Small intestine (tissue), 7 donors: ENCODE measurements around the gene LRRC53. TPM values are rescaled to one million over a fixed set of nuclear protein-coding genes. Genes with fewer than 3 reads are reported as not detected.

Experiments
- DNase-seq, 2 donors: peaks; one replicate each; pipeline versions ENCODE4 v3.0.0 to v3.0.0-alpha.2; 2013
- FAIRE-seq: peaks from 2 replicates; lab custom pipeline; 2012; peaks lifted over from hg19 to GRCh38; lab: Jason Lieb, UNC
- H3K27ac ChIP-seq, 3 donors: one replicate each; pipeline ENCODE4 v1.5.1; 2013; ENCODE audit warnings: low read length in 2 of 3, mild to moderate bottlenecking in 2 of 3, control low read depth in 1 of 3, inconsistent platforms in 1 of 3, low read depth in 1 of 3, moderate library complexity in 1 of 3
- H3K27me3 ChIP-seq, 3 donors: one replicate each; pipeline ENCODE4 v1.6.1; 2013; ENCODE audit warnings: low read length in 3 of 3, inconsistent platforms in 1 of 3; ENCODE audit not compliant: control insufficient read depth in 3 of 3, insufficient read depth in 3 of 3
- H3K36me3 ChIP-seq, 3 donors: one replicate each; pipeline ENCODE4 v1.6.1; 2013; ENCODE audit warnings: low read length in 3 of 3, inconsistent platforms in 1 of 3, low read depth in 1 of 3, mild to moderate bottlenecking in 1 of 3, moderate library complexity in 1 of 3; ENCODE audit not compliant: control insufficient read depth in 3 of 3, insufficient read depth in 2 of 3
- H3K4me1 ChIP-seq, 3 donors: one replicate each; pipeline ENCODE4 v1.6.1; 2013; ENCODE audit warnings: low read length in 2 of 3, inconsistent platforms in 1 of 3, low read depth in 1 of 3, mild to moderate bottlenecking in 1 of 3, moderate library complexity in 1 of 3; ENCODE audit not compliant: control insufficient read depth in 3 of 3, insufficient read depth in 2 of 3
- H3K4me3 ChIP-seq, 3 donors: one replicate each; pipeline ENCODE4 v1.5.1; 2013; ENCODE audit warnings: low read length in 3 of 3, control low read depth in 1 of 3, inconsistent platforms in 1 of 3, low read depth in 1 of 3, mild to moderate bottlenecking in 1 of 3, moderate library complexity in 1 of 3
- H3K9me3 ChIP-seq, 2 donors: one replicate each; pipeline ENCODE4 v1.6.1; 2013; ENCODE audit warnings: low read depth in 1 of 2, low read length in 1 of 2; ENCODE audit not compliant: control insufficient read depth in 2 of 2, insufficient read depth in 1 of 2
- WGBS, 3 donors: extraction: QIAGEN DNeasy Blood & Tissue Kit; methylation state at CpG; one replicate each; pipeline ENCODE4 v1.1.7; 2013; 5-methylcytosine and 5-hydroxymethylcytosine counted together
- polyA plus RNA-seq, 4 donors: library from polyadenylated mRNA; stranded (reverse) in 3 of 4; unstranded in 1 of 4; fragments of 200-250 nt in 3 of 4; fragments of 120-200 nt in 1 of 4; gene quantifications; one replicate each; pipeline versions ENCODE4 v1.2.1 to v1.2.3, GENCODE V29; 2013
- donor health status: healthy with polysubstance abuse.
- donor health status: control.
- donor health status: control.
- donor health status: Bipolar disorder and iron deficiency.
- donor health status: healthy.

LRRC53 gene
- polyA plus RNA-seq, 4 donors, result 0.03 TPM; not detected in 3

- Histone ChIP-seq H3K4me1 (no peaks in the 10 kb centered on the region), H3K27me3 (no peaks in the 10 kb centered on the region), H3K4me3 (no peak overlapping the region), H3K9me3 (peaks cover 0 to 4% of the 10 kb centered on the region in 2 donors), H3K36me3 (no peaks in the 10 kb centered on the region), H3K27ac (no peak overlapping the region)
- FAIRE-seq, result no peak
- DNase-seq, result no peak
- 68 to 83% (median 82%) methylated on average over 6 of the region's 6 CpGs for WGBS, 3 donors
Observed at GRCh38 chr1:74464037-74464436, 48.4 kb downstream of the LRRC53 start.

- Histone ChIP-seq H3K4me3 (no peak overlapping the region), H3K27ac (no peak overlapping the region), H3K36me3 (no peaks in the 10 kb centered on the region), H3K27me3 (no peaks in the 10 kb centered on the region), H3K4me1 (no peaks in the 10 kb centered on the region), H3K9me3 (peaks cover 0 to 4% of the 10 kb centered on the region in 2 donors)
- WGBS, 3 donors, result 48 to 64% (median 57%) methylated on average over 9 of the region's 9 CpGs
- no peak for FAIRE-seq
- DNase-seq, result no peak
Observed at GRCh38 chr1:74463333-74463988, 49.0 kb downstream of the LRRC53 start.

- H3K4me1 ChIP-seq, result no peaks in the 10 kb centered on the region
- no peak for FAIRE-seq
- DNase-seq, result no peak
- H3K4me3 ChIP-seq, result no peak overlapping the region
- H3K9me3 ChIP-seq, result no peaks in the 10 kb centered on the region
- H3K27me3 ChIP-seq, result no peaks in the 10 kb centered on the region
- WGBS, 3 donors, result 75 to 82% (median 77%) methylated on average over 2 of the region's 2 CpGs
- H3K27ac ChIP-seq, result no peak overlapping the region
- no peaks in the 10 kb centered on the region for H3K36me3 ChIP-seq
Observed at GRCh38 chr1:74457253-74457652, 55.2 kb downstream of the LRRC53 start.

- Histone ChIP-seq H3K4me1 (no peaks in the 10 kb centered on the region), H3K4me3 (no peak overlapping the region), H3K36me3 (no peaks in the 10 kb centered on the region), H3K9me3 (no peaks in the 10 kb centered on the region), H3K27me3 (no peaks in the 10 kb centered on the region), H3K27ac (no peak overlapping the region)
- no peak for FAIRE-seq
- DNase-seq, result no peak
Observed at GRCh38 chr1:74455390-74455789, 57.0 kb downstream of the LRRC53 start.

- no peak overlapping the region for H3K4me3 ChIP-seq
- 66 to 87% (median 80%) methylated on average over 2 of the region's 2 CpGs for WGBS, 3 donors
- H3K36me3 ChIP-seq, result no peaks in the 10 kb centered on the region
- DNase-seq (no peak), FAIRE-seq (no peak)
- H3K27me3 ChIP-seq, result no peaks in the 10 kb centered on the region
- no peak overlapping the region for H3K27ac ChIP-seq
- no peaks in the 10 kb centered on the region for H3K4me1 ChIP-seq
- H3K9me3 ChIP-seq, result no peaks in the 10 kb centered on the region
Observed at GRCh38 chr1:74453277-74453676, 59.1 kb downstream of the LRRC53 start.

- no peak for DNase-seq
- Histone ChIP-seq H3K27ac (no peak overlapping the region), H3K36me3 (no peaks in the 10 kb centered on the region), H3K9me3 (no peaks in the 10 kb centered on the region), H3K27me3 (no peaks in the 10 kb centered on the region), H3K4me3 (no peak overlapping the region), H3K4me1 (no peaks in the 10 kb centered on the region)
- no peak for FAIRE-seq
- 58 to 74% (median 72%) methylated on average over 1 of the region's 1 CpG for WGBS, 3 donors
Observed at GRCh38 chr1:74452035-74452434, 60.4 kb downstream of the LRRC53 start.

GRCh38 chr1:74437035-74437434 lies 75.4 kb downstream of the LRRC53 start:
- H3K9me3 ChIP-seq, result no peaks in the 10 kb centered on the region
- H3K36me3 ChIP-seq, result no peaks in the 10 kb centered on the region
- no peaks in the 10 kb centered on the region for H3K4me1 ChIP-seq
- no peak for DNase-seq
- WGBS, 3 donors, result 68 to 77% (median 71%) methylated on average over 1 of the region's 1 CpG
- FAIRE-seq, result no peak
- no peak overlapping the region for H3K27ac ChIP-seq
- no peak overlapping the region for H3K4me3 ChIP-seq
- no peaks in the 10 kb centered on the region for H3K27me3 ChIP-seq

- 62 to 72% (median 64%) methylated on average over 1 of the region's 1 CpG for WGBS, 3 donors
- DNase-seq (no peak), FAIRE-seq (no peak)
Observed at GRCh38 chr1:74436078-74436477, 76.3 kb downstream of the LRRC53 start.

GRCh38 chr1:74434321-74434720 lies 78.1 kb downstream of the LRRC53 start:
- no peaks in the 10 kb centered on the region for H3K4me1 ChIP-seq
- 53 to 77% (median 70%) methylated on average over 2 of the region's 2 CpGs for WGBS, 3 donors
- FAIRE-seq, result no peak

More at GRCh38 chr1:74436078-74436477, 76.3 kb downstream of the LRRC53 start:
- Histone ChIP-seq H3K9me3 (no peaks in the 10 kb centered on the region), H3K4me3 (no peak overlapping the region), H3K27me3 (no peaks in the 10 kb centered on the region), H3K4me1 (no peaks in the 10 kb centered on the region), H3K36me3 (no peaks in the 10 kb centered on the region), H3K27ac (no peak overlapping the region)

More at GRCh38 chr1:74434321-74434720, 78.1 kb downstream of the LRRC53 start:
- H3K4me3 ChIP-seq, result no peak overlapping the region
- H3K27ac ChIP-seq, result no peak overlapping the region
- H3K9me3 ChIP-seq, result no peaks in the 10 kb centered on the region
- H3K27me3 ChIP-seq, result no peaks in the 10 kb centered on the region
- no peak for DNase-seq
- H3K36me3 ChIP-seq, result no peaks in the 10 kb centered on the region
